Suprapubic skin (tissue), 4 donors: ENCODE measurements around the gene RPTN. TPM values are rescaled to one million over a fixed set of nuclear protein-coding genes. Genes with fewer than 3 reads are reported as not detected.

Source experiments
- DNase-seq, 2 donors: peaks; one replicate each; pipeline ENCODE4 v3.0.0-alpha.2; 2019; ENCODE audit warnings: low spot score in 2 of 2
- H3K27ac ChIP-seq: fragments of 200-600 bp; sonication (generic); one replicate; pipeline ENCODE4 v1.5.1; 2019
- H3K27me3 ChIP-seq: fragments of 200-600 bp; sonication (generic); one replicate; pipeline ENCODE4 v1.5.1; 2019
- H3K36me3 ChIP-seq: fragments of 200-600 bp; sonication (generic); one replicate; pipeline ENCODE4 v1.5.1; 2019
- H3K4me1 ChIP-seq: fragments of 200-600 bp; sonication (generic); one replicate; pipeline ENCODE4 v1.5.1; 2019
- H3K4me3 ChIP-seq: fragments of 200-600 bp; sonication (generic); one replicate; pipeline ENCODE4 v1.5.1; 2019; ENCODE audit warnings: mild to moderate bottlenecking
- H3K9me3 ChIP-seq: fragments of 200-600 bp; sonication (generic); one replicate; pipeline ENCODE4 v1.5.1; 2019
- CTCF ChIP-seq, 2 donors: fragments of 200-600 bp in 1 of 2; fragments of 450-650 bp in 1 of 2; sonication (generic) in 1 of 2; IDR thresholded peaks; one replicate each; pipeline ENCODE4 v1.5.1; 2016 to 2019; ENCODE audit warnings: antibody characterized with exemption in 2 of 2, mild to moderate bottlenecking in 1 of 2, moderate library complexity in 1 of 2
- EP300 ChIP-seq: sonication (generic); formaldehyde crosslinking; IDR thresholded peaks from one replicate; pipeline ENCODE4 v1.6.1; 2017; ENCODE audit warnings: antibody characterized with exemption
- POLR2A ChIP-seq, 2 donors: fragments of 450-650 bp; IDR thresholded peaks; one replicate each; pipeline ENCODE4 v1.6.1; 2017; ENCODE audit warnings: antibody characterized with exemption in 2 of 2, mild to moderate bottlenecking in 2 of 2, moderate library complexity in 2 of 2
- POLR2AphosphoS5 ChIP-seq, 3 donors: sonication (generic); formaldehyde crosslinking; IDR thresholded peaks; one replicate each; pipeline ENCODE4 v1.6.1; 2017; ENCODE audit warnings: antibody characterized with exemption in 3 of 3
- WGBS: methylation state at CpG from one replicate; pipeline ENCODE4 v1.1.5; 2018; 5-methylcytosine and 5-hydroxymethylcytosine counted together
- total RNA-seq, 4 donors: library from RNA; depleted of rRNA; stranded (reverse); fragments of >200 nt; gene quantifications; one replicate each; pipeline ENCODE4 v1.1.0, GENCODE V29; 2016

The RPTN gene
- total RNA-seq, 4 donors from 2014 or later = 9.0 to 40.3 (median 18.2) TPM

GRCh38 chr1:152118915-152119314 lies 40.1 kb downstream of the RPTN start:
- Histone ChIP-seq H3K4me1 (no peaks in the 10 kb centered on the region), H3K36me3 (no peaks in the 10 kb centered on the region), H3K27ac (no peak overlapping the region), H3K9me3 (no peaks in the 10 kb centered on the region), H3K27me3 (peaks cover 46% of the 10 kb centered on the region), H3K4me3 (no peak overlapping the region)
- WGBS = 88% methylated on average over 1 of the region's 1 CpG
- no peak for DNase-seq
- no peak for TF ChIP-seq POLR2AphosphoS5 (IDR thresholded peaks at IDR 0.05)
- TF ChIP-seq EP300 = no peak
- TF ChIP-seq POLR2A (IDR thresholded peaks at IDR 0.05) = no peak
- no peak for TF ChIP-seq CTCF (IDR thresholded peaks at IDR 0.05)

- peaks cover 72% of the 10 kb centered on the region for H3K27me3 ChIP-seq
- H3K36me3 ChIP-seq = no peaks in the 10 kb centered on the region
- 64% methylated on average over 4 of the region's 4 CpGs for WGBS
- H3K27ac ChIP-seq = no peak within 1 kb of the TSS
- H3K9me3 ChIP-seq = no peaks in the 10 kb centered on the region
- TF ChIP-seq EP300 (no peak), POLR2A (IDR thresholded peaks at IDR 0.05) (no peak), POLR2AphosphoS5 (IDR thresholded peaks at IDR 0.05) (no peak), CTCF (IDR thresholded peaks at IDR 0.05) (no peak)
- no peak for DNase-seq
- no peak within 1 kb of the TSS for H3K4me3 ChIP-seq
- peaks cover 26% of the 10 kb centered on the region for H3K4me1 ChIP-seq
These were observed 43.7 kb downstream of the RPTN start, which contains the start of gene TCHH for GRCh38 chr1:152115344-152115743. Gene TCHH, minus strand, starts transcription at chr1:152115444. Its CDS starts 1,364 bp downstream, at chr1:152114080.

GRCh38 chr1:152112885-152113432 lies 46.1 kb downstream of the RPTN start:
- WGBS = 43% methylated on average over 13 of the region's 13 CpGs
- no peak overlapping the region for H3K27ac ChIP-seq
- TF ChIP-seq EP300 (no peak), POLR2AphosphoS5 (IDR thresholded peaks at IDR 0.05) (no peak), CTCF (IDR thresholded peaks at IDR 0.05) (no peak)
- H3K27me3 ChIP-seq = peaks cover 89% of the 10 kb centered on the region
- no peak overlapping the region for H3K4me3 ChIP-seq
- H3K9me3 ChIP-seq = no peaks in the 10 kb centered on the region
- H3K4me1 ChIP-seq = peaks cover 47% of the 10 kb centered on the region
- no peak for DNase-seq
- no peaks in the 10 kb centered on the region for H3K36me3 ChIP-seq

GRCh38 chr1:152112101-152112884 lies 46.7 kb downstream of the RPTN start:
- no peak for DNase-seq
- no peak for TF ChIP-seq POLR2AphosphoS5 (IDR thresholded peaks at IDR 0.05)
- no peak for TF ChIP-seq EP300
- TF ChIP-seq POLR2A (IDR thresholded peaks at IDR 0.05) = no peak
- no peak for TF ChIP-seq CTCF (IDR thresholded peaks at IDR 0.05)
- peaks cover 95% of the 10 kb centered on the region for H3K27me3 ChIP-seq
- peak overlapping the region; percentile 52 for H3K4me3 ChIP-seq
- no peaks in the 10 kb centered on the region for H3K9me3 ChIP-seq
- no peaks in the 10 kb centered on the region for H3K36me3 ChIP-seq
- H3K27ac ChIP-seq = no peak overlapping the region
- H3K4me1 ChIP-seq = peaks cover 47% of the 10 kb centered on the region
- whole genome bisulfite sequencing = 4% methylated on average over 48 of the region's 53 CpGs

GRCh38 chr1:152111515-152111968 lies 47.5 kb downstream of the RPTN start:
- TF ChIP-seq POLR2A (IDR thresholded peaks at IDR 0.05) (no peak), POLR2AphosphoS5 (IDR thresholded peaks at IDR 0.05) (no peak), CTCF (IDR thresholded peaks at IDR 0.05) (no peak), EP300 (no peak)
- no peak for DNase-seq
- Histone ChIP-seq H3K4me3 (peak overlapping the region; percentile 52), H3K9me3 (no peaks in the 10 kb centered on the region), H3K4me1 (peaks cover 47% of the 10 kb centered on the region), H3K36me3 (no peaks in the 10 kb centered on the region), H3K27ac (no peak overlapping the region), H3K27me3 (peaks cover 95% of the 10 kb centered on the region)
- WGBS = 2% methylated on average over 44 of the region's 44 CpGs
